Mucosa of descending colon (tissue), 3 donors: ENCODE results near the gene EZH2. TPM values are rescaled to one million over a fixed set of nuclear protein-coding genes. Genes with fewer than 3 reads are reported as not detected.

Source experiments
- ATAC-seq: fragments of 200-7000 bp; cut with Tn5 transposase; one replicate; pipeline ENCODE4 v1.9.1; 2020; ENCODE audit warnings: mild to moderate bottlenecking, moderate library complexity
- DNase-seq, 3 donors: peaks; one replicate each; pipeline ENCODE4 v3.0.0-alpha.2; 2020
- H3K36me3 ChIP-seq: fragments of 200-600 bp; one replicate; pipeline ENCODE4 v1.8.0; 2021; ENCODE audit warnings: low read depth, mild to moderate bottlenecking
- H3K4me1 ChIP-seq: fragments of 200-600 bp; one replicate; pipeline ENCODE4 v1.8.0; 2021; ENCODE audit warnings: low read depth, mild to moderate bottlenecking
- H3K4me3 ChIP-seq: fragments of 200-600 bp; one replicate; pipeline ENCODE4 v1.8.0; 2021; ENCODE audit warnings: mild to moderate bottlenecking
- H3K9me3 ChIP-seq: fragments of 200-600 bp; one replicate; pipeline ENCODE4 v1.8.0; 2021; ENCODE audit warnings: mild to moderate bottlenecking
- intact Hi-C, 2 donors: fragments of 100-400 bp; cut with DNase I in 1 of 2; cut with micrococcal nuclease in 1 of 2; formaldehyde crosslinking; loops; one replicate each; pipeline versions ENCODE4 v1.11.0 to v1.11.1; 2022; cut with DNase I, micrococcal nuclease
- total RNA-seq, 3 donors: library from RNA; stranded (reverse); fragmentation: NEBNext Ultra II Directional in 2 of 3; extraction: Animal tissue kit (Norgen Biotek cat#: 25700) in 2 of 3; gene quantifications; one replicate each; pipeline versions ENCODE4 v1.2.1 to v1.2.4, GENCODE V29; 2021 to 2023
- TF ChIP-seq, protein P1 (sequence below): fragments of 200-600 bp; IDR thresholded peaks from one replicate; pipeline ENCODE4 v1.8.0; 2022; ENCODE audit warnings: antibody characterized with exemption, mild to moderate bottlenecking
- donor health status: DM: no; HTN: no; CAD: no; lungs with moderate emphysema.
- donor health status: DM: no; HTN: no; CAD: no.
- donor health status: DM: no; HTN: yes; CAD: no.

The EZH2 gene
- total RNA-seq, 3 donors from 2014 or later = 4.7 to 18.1 (median 10.5) TPM

DNA sequence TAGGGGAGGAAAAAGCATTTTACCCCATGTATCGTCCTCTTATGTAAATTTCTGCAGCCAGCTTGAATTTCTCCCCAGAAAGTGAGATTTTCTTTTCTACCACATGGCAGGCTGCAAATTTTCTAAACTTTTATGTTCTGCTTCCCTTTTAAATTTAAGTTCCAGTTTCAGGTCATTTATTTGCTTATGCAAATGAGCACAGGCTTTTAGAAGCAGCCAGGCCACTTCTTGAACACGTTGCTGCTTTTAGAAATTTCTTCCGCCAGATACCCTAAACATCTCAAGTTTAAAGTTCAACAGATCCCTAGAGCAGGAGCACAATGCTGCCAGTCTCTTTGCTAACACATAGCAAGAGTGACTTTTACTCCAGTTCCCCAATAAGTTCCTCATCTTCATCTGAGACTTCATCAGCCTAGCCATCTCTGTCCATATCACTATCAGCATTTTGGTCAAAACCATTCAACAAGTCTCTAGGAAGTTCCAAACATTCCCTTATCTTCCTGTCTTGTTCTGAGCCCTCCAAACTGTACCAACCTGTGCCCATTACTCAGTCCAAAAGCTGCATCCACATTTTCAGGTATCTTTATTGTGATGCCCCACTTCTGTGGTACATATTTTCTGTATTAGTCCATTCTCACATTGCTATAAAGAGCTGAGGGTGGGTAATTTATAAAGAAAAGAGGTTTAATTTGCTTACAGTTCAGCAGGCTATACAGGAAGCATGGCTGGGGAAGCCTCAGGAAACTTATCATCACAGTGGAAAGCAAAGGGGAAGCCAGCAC lies 16.3 kb downstream of the EZH2 start:
- DNase-seq (no peak), ATAC-seq (no peak)
- intact Hi-C loops = no loop called here
- no peaks in the 10 kb centered on the region for H3K36me3 ChIP-seq
- no peaks in the 10 kb centered on the region for H3K4me1 ChIP-seq
- peaks cover 7% of the 10 kb centered on the region for H3K9me3 ChIP-seq
- H3K4me3 ChIP-seq = no peak overlapping the region
- TF ChIP-seq, protein P1, sequence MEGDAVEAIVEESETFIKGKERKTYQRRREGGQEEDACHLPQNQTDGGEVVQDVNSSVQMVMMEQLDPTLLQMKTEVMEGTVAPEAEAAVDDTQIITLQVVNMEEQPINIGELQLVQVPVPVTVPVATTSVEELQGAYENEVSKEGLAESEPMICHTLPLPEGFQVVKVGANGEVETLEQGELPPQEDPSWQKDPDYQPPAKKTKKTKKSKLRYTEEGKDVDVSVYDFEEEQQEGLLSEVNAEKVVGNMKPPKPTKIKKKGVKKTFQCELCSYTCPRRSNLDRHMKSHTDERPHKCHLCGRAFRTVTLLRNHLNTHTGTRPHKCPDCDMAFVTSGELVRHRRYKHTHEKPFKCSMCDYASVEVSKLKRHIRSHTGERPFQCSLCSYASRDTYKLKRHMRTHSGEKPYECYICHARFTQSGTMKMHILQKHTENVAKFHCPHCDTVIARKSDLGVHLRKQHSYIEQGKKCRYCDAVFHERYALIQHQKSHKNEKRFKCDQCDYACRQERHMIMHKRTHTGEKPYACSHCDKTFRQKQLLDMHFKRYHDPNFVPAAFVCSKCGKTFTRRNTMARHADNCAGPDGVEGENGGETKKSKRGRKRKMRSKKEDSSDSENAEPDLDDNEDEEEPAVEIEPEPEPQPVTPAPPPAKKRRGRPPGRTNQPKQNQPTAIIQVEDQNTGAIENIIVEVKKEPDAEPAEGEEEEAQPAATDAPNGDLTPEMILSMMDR = no peak

DNA sequence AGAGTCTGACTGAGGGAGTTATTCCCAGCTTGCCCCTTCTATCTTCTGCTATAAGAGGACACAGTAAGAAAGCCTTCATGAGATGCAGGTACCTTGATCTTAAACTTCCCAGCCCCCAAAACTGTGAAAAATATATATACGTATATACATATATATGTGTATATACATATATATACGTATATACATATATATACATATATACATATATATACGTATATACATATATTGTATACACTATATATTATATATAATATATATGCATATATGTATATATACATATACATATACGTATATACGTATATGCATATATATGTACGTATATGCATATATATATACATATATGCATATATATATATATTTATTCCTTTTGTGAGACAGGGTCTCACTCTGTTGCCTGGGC lies 17.7 kb downstream of the EZH2 start:
- H3K36me3 ChIP-seq = no peaks in the 10 kb centered on the region
- no peak for ATAC-seq
- no peaks in the 10 kb centered on the region for H3K4me1 ChIP-seq
- no peak overlapping the region for H3K4me3 ChIP-seq
- TF ChIP-seq, protein P1 = no peak
- no peak for DNase-seq
- H3K9me3 ChIP-seq = peaks cover 7% of the 10 kb centered on the region
- intact Hi-C loops = no loop called here

DNA sequence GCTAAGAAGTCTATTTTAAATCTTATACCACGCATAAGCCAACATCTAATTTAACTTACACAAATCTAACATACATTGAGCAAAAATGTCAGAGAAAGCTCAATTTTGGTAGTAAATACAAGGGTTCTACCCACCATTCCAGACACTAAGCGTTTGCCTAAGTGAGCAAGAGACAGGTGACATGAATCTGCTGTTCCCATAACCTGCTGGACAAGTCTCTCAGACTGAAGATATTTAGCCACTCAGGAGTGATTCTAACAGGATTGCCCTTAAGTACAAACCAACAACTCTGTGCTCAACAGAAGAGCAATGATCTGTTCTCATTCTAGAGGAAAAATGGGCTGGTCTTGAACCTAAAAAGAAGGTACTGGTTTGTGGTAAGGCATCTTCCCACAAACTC lies 18.8 kb downstream of the EZH2 start:
- intact Hi-C loops = no loop called here
- H3K36me3 ChIP-seq = no peaks in the 10 kb centered on the region
- peaks cover 7% of the 10 kb centered on the region for H3K9me3 ChIP-seq
- ATAC-seq (no peak), DNase-seq (no peak)
- no peaks in the 10 kb centered on the region for H3K4me1 ChIP-seq
- H3K4me3 ChIP-seq = no peak overlapping the region
- TF ChIP-seq, protein P1 = no peak

DNA sequence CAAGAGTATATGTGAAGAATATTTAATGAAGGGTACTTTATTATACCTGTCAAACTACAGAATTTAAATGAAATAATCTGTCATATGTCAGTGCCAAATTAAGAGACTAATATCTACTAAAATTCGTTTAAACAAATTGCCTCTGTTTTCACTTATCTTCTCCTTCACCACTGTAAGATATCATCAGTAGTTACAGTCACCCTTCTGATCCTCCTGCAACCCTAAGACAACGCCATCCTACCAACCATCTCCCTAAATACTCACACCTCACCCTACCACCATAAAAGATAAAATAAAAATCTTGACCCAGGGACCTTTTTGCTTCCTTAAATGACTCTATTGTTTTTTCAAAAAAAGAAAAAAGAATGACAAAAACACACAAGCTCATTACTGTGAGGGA lies 20.8 kb downstream of the EZH2 start:
- intact Hi-C loops = no loop called here
- H3K4me1 ChIP-seq = no peaks in the 10 kb centered on the region
- H3K4me3 ChIP-seq = no peak overlapping the region
- TF ChIP-seq, protein P1 = no peak
- ATAC-seq (no peak), DNase-seq (no peak)
- H3K9me3 ChIP-seq = peaks cover 7% of the 10 kb centered on the region
- H3K36me3 ChIP-seq = no peaks in the 10 kb centered on the region

DNA sequence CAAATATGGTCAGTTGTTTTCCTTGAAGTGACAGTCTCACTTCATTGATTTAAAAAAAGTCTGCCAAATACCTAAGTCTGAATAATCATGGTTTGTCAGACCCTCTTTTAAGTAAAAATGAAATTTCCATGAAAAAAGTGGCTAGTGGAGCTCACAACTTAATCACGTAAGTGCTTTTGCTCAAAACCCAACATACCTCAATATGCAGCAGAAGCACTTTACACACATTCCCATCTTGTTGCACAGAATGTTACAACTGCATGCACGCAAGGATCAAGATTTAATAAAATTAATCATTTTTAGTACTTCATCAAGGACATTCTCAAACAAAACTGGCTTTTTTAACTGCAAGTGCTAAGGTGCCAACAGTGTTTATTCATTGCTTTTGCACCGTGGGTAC lies 21.6 kb downstream of the EZH2 start:
- Histone ChIP-seq H3K4me1 (no peaks in the 10 kb centered on the region), H3K4me3 (no peak overlapping the region), H3K36me3 (no peaks in the 10 kb centered on the region), H3K9me3 (peaks cover 2% of the 10 kb centered on the region)
- ATAC-seq (no peak), DNase-seq (no peak)
- intact Hi-C loops = no loop called here
- TF ChIP-seq, protein P1 = no peak
